ENCODE data around the gene SORCS1. TPM values are rescaled to one million over a fixed set of nuclear protein-coding genes. Genes with fewer than 3 reads are reported as not detected.
A peak's percentile ranks its signal among the peaks of the same experiment; 100 is the strongest.

SORCS1 gene
- polyA plus RNA-seq, 1 of the 3 experiments (the other 2 are of a cell fraction): 0.66 TPM

DNA sequence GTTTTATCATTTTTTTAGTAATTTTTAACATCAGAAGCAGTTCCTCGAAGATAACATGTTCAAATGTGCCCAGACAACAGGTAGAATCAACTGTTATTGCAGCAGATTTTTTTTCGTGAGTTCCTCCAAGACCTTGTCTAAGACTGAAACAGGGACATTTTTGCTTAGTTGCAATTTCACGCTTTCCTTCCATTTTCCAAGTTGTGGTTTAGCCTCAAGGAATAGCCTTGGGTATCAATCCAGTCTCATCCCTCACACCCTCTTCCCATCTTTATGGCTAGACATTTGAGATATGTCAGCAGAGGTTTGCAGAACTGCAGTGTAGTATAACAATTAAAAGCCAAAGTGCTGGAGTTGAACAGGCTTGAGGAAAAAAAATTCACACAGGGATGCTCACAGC is 152.5 kb downstream of the SORCS1 start:
- no peaks in the 10 kb centered on the region for H3K9me3 ChIP-seq
- DNase-seq: no peak
- CTCF ChIA-PET: no interaction called here
- H3F3A ChIP-seq (replicated peaks; ENCODE audit: insufficient read depth): no peaks in the 10 kb centered on the region
- H3K4me2 ChIP-seq: no peak overlapping the region
- no peak overlapping the region for H3K9ac ChIP-seq
- POLR2A ChIA-PET: interaction anchor here (1.1 kb wide), 1 partner anchor 11 kb away, joined by 3 read pairs; no protein-coding TSS in a partner anchor
- no peak overlapping the region for H3K27ac ChIP-seq (ENCODE audit: low read depth in 2 of 2, low read length in 1 of 2)
- no peak for TF ChIP-seq YY1 (IDR thresholded peaks at IDR 0.05; ENCODE audit: low read depth)
- no peak for TF ChIP-seq TEAD4 (IDR thresholded peaks at IDR 0.05; ENCODE audit: borderline replicate concordance, insufficient read depth)
- no peak for TF ChIP-seq GABPA (IDR thresholded peaks at IDR 0.05; ENCODE audit: low read depth)
- no peak for TF ChIP-seq NFIC (IDR thresholded peaks at IDR 0.05; ENCODE audit: borderline replicate concordance)
- no peak for TF ChIP-seq EP300 (IDR thresholded peaks at IDR 0.05; ENCODE audit: borderline replicate concordance in 1 of 2, low read depth in 1 of 2, low read length in 1 of 2)
- TF ChIP-seq, protein P1, sequence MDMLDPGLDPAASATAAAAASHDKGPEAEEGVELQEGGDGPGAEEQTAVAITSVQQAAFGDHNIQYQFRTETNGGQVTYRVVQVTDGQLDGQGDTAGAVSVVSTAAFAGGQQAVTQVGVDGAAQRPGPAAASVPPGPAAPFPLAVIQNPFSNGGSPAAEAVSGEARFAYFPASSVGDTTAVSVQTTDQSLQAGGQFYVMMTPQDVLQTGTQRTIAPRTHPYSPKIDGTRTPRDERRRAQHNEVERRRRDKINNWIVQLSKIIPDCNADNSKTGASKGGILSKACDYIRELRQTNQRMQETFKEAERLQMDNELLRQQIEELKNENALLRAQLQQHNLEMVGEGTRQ (IDR thresholded peaks at IDR 0.05; ENCODE audit: borderline replicate concordance, low read depth, low read length): no peak
- TF ChIP-seq, protein P2, sequence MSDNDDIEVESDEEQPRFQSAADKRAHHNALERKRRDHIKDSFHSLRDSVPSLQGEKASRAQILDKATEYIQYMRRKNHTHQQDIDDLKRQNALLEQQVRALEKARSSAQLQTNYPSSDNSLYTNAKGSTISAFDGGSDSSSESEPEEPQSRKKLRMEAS (IDR thresholded peaks at IDR 0.05; ENCODE audit: low read depth): no peak
- TF ChIP-seq RCOR1 (IDR thresholded peaks at IDR 0.05; ENCODE audit: low read length): no peak
- TF ChIP-seq EZH2phosphoT487 (IDR thresholded peaks at IDR 0.05; ENCODE audit: borderline replicate concordance, low read depth): no peak
- TF ChIP-seq MEF2A (IDR thresholded peaks at IDR 0.05; ENCODE audit: borderline replicate concordance, low read depth): no peak
- TF ChIP-seq, protein P3, sequence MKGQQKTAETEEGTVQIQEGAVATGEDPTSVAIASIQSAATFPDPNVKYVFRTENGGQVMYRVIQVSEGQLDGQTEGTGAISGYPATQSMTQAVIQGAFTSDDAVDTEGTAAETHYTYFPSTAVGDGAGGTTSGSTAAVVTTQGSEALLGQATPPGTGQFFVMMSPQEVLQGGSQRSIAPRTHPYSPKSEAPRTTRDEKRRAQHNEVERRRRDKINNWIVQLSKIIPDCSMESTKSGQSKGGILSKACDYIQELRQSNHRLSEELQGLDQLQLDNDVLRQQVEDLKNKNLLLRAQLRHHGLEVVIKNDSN (IDR thresholded peaks at IDR 0.05; ENCODE audit: borderline replicate concordance, low read depth): no peak
- TF ChIP-seq, protein P4, sequence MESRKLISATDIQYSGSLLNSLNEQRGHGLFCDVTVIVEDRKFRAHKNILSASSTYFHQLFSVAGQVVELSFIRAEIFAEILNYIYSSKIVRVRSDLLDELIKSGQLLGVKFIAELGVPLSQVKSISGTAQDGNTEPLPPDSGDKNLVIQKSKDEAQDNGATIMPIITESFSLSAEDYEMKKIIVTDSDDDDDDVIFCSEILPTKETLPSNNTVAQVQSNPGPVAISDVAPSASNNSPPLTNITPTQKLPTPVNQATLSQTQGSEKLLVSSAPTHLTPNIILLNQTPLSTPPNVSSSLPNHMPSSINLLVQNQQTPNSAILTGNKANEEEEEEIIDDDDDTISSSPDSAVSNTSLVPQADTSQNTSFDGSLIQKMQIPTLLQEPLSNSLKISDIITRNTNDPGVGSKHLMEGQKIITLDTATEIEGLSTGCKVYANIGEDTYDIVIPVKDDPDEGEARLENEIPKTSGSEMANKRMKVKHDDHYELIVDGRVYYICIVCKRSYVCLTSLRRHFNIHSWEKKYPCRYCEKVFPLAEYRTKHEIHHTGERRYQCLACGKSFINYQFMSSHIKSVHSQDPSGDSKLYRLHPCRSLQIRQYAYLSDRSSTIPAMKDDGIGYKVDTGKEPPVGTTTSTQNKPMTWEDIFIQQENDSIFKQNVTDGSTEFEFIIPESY (IDR thresholded peaks at IDR 0.05; ENCODE audit: borderline replicate concordance, low read depth): no peak
- H4K20me1 ChIP-seq (ENCODE audit: insufficient read depth): no peaks in the 10 kb centered on the region
- 27% methylated on average over 3 of the region's 3 CpGs for WGBS (ENCODE audit: low lambda C conversion rate)
- H3K79me2 ChIP-seq (ENCODE audit: insufficient read depth): no peaks in the 10 kb centered on the region
- no peaks in the 10 kb centered on the region for H3K4me1 ChIP-seq (ENCODE audit: control insufficient read depth in 1 of 2, insufficient read depth in 2 of 2, low read depth in 1 of 2, low read length in 1 of 2)
- H3K36me3 ChIP-seq (replicated peaks in 1 of 2; ENCODE audit: control insufficient read depth in 1 of 2, insufficient read depth in 2 of 2, low read length in 1 of 2): no peaks in the 10 kb centered on the region
- no peak overlapping the region for H3K4me3 ChIP-seq (ENCODE audit: low read depth in 2 of 2, low read length in 1 of 2)
- H3K27me3 ChIP-seq (ENCODE audit: insufficient read depth): no peaks in the 10 kb centered on the region
- no peaks in the 10 kb centered on the region for H3K9me2 ChIP-seq
- no peak overlapping the region for H2AFZ ChIP-seq (ENCODE audit: low read depth)

DNA sequence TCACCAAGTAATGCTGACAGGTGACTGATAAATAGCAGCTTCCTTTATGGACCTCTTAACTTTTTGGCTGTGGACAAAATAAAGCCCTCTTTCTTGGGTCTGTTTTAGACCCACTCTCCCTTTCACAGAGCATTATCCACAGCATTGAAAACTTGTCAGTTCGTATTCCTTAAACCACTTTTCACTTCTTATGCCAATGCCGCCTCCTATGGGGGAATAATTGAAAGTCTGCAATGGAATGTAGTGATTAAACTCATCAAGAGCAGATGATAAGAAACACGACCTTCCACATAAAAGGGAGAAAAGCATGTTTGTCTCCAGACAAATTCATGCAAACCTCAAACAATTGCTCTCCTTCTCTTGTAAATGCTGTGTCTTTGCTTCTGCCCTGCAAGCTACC is 153.4 kb downstream of the SORCS1 start:
- Histone ChIP-seq H3K9ac (no peak overlapping the region), H2AFZ (ENCODE audit: low read depth) (no peak overlapping the region), H3K36me3 (replicated peaks in 1 of 2; ENCODE audit: control insufficient read depth in 1 of 2, insufficient read depth in 2 of 2, low read length in 1 of 2) (no peaks in the 10 kb centered on the region), H3F3A (replicated peaks; ENCODE audit: insufficient read depth) (no peaks in the 10 kb centered on the region), H3K4me1 (ENCODE audit: control insufficient read depth in 1 of 2, insufficient read depth in 2 of 2, low read depth in 1 of 2, low read length in 1 of 2) (no peaks in the 10 kb centered on the region), H3K4me2 (no peak overlapping the region), H3K27me3 (ENCODE audit: insufficient read depth) (no peaks in the 10 kb centered on the region), H3K79me2 (ENCODE audit: insufficient read depth) (no peaks in the 10 kb centered on the region), H3K27ac (ENCODE audit: low read depth in 2 of 2, low read length in 1 of 2) (no peak overlapping the region; a peak in 1 of 4 replicates), H4K20me1 (ENCODE audit: insufficient read depth) (no peaks in the 10 kb centered on the region), H3K9me2 (no peaks in the 10 kb centered on the region), H3K4me3 (ENCODE audit: low read depth in 2 of 2, low read length in 1 of 2) (no peak overlapping the region), H3K9me3 (no peaks in the 10 kb centered on the region)
- TF ChIP-seq RAD21 (IDR thresholded peaks at IDR 0.05; ENCODE audit: low read length) (peak; percentile 27; the same call in 1 of the 2 replicates), MEF2A (IDR thresholded peaks at IDR 0.05; ENCODE audit: borderline replicate concordance, low read depth) (no peak)
- POLR2A ChIA-PET: no interaction called here
- no peak for DNase-seq
- WGBS (ENCODE audit: low lambda C conversion rate): 32% methylated on average over 3 of the region's 3 CpGs
- CTCF ChIA-PET: interaction anchor here (1.4 kb wide), 1 partner anchor 14 kb away, joined by 3 read pairs; no protein-coding TSS in a partner anchor
